Measurements from ENCODE around the gene FRMPD3.

GRCh38 chrX:107493141-107493540 is 43.7 kb downstream of the FRMPD3 start:
- no peak for TF ChIP-seq POLR2AphosphoS5 (IDR thresholded peaks at IDR 0.05; ENCODE audit: borderline replicate concordance, low read depth, low read length)
- no peak for TF ChIP-seq EZH2 (IDR thresholded peaks at IDR 0.05)
- no peak for TF ChIP-seq FOXP2 (optimal IDR thresholded peaks at IDR 0.05; ENCODE audit: control extremely low read depth, extremely low read length, insufficient read depth)

Data from SK-N-MC (cell line).